ENCODE results near the gene ABLIM2.

Gene ABLIM2

DNA sequence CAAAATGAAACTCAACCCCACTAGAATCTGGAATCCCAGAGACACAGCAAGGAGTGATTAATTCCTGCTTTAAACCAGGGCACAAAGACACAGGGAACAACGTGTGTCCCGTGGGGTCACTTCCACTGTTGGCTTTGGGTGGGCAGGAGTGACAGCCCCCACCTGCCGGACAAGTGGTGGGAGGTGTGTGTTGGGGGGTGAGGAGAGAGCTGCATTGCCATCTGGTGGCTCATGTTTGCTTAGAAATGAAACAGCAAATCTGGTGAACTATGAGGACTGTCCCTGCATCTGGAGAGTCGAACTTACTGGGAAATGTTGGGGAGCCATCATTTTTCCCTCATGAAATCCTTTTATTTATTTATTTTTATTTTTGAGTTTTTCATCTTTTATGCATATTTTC lies 143.1 kb downstream of the ABLIM2 start:
- TF ChIP-seq, protein P1, sequence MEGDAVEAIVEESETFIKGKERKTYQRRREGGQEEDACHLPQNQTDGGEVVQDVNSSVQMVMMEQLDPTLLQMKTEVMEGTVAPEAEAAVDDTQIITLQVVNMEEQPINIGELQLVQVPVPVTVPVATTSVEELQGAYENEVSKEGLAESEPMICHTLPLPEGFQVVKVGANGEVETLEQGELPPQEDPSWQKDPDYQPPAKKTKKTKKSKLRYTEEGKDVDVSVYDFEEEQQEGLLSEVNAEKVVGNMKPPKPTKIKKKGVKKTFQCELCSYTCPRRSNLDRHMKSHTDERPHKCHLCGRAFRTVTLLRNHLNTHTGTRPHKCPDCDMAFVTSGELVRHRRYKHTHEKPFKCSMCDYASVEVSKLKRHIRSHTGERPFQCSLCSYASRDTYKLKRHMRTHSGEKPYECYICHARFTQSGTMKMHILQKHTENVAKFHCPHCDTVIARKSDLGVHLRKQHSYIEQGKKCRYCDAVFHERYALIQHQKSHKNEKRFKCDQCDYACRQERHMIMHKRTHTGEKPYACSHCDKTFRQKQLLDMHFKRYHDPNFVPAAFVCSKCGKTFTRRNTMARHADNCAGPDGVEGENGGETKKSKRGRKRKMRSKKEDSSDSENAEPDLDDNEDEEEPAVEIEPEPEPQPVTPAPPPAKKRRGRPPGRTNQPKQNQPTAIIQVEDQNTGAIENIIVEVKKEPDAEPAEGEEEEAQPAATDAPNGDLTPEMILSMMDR (IDR thresholded peaks at IDR 0.05; ENCODE audit: low read depth, low read length): peak; percentile 26
- no peak for DNase-seq (ENCODE audit: extremely low read depth, low read depth)

DNA sequence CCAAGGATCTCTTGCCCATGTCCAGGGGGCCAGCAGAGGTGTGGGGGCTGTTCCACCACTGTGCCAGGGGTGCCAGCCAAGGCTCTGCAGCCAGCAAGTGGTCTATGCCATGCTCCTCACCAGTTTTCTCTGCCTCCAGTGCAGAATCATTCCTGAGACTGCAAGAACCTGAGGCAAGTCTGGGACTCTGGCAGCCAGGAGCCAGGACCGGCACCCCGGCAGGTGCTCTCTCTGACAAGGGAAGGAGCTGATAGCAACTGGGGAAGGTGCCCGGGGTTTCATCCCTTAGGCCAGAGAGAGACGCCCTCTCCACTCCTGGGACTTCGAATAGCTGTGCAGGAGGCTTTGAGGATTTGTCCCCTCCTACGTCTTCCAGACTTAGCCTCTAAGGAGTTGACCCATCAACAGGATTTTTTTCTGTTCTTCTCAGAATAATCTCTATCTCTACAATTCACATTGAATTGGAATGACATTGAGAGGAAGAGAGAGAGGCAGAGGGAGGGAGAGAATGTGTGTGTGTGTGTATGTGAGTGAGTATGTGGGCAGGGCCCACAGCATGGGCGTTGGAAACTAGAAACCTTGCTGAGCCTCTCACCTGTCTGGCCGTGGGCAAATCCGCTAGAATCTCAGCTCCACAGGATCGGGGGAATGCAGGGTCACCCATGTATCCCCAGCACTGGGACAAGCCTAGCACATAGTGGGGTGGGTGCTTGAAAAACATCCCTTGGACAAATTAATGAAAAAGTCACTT lies 144.5 kb downstream of the ABLIM2 start:
- TF ChIP-seq, protein P1 (IDR thresholded peaks at IDR 0.05; ENCODE audit: low read depth, low read length): no peak
- DNase-seq (ENCODE audit: extremely low read depth, low read depth): no peak

DNA sequence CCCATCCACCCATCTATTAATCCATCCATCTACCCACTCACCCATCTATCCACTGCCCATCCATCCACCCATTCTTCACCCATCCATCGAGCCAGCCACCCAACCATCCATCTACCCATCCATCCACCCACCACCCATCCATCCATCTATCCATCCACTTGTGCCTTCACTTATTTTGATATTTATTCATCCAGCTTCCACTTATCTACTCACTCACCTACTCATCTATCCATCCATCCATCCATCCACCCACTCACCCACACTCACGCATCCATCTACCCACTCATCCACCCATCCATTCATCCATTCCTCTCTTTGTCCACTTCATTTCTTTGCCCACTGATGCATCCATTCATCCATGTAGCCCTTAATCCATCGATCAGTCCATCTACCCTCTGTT lies 146.1 kb downstream of the ABLIM2 start:
- TF ChIP-seq, protein P1 (IDR thresholded peaks at IDR 0.05; ENCODE audit: low read depth, low read length): no peak
- DNase-seq (ENCODE audit: extremely low read depth, low read depth): no peak

DNA sequence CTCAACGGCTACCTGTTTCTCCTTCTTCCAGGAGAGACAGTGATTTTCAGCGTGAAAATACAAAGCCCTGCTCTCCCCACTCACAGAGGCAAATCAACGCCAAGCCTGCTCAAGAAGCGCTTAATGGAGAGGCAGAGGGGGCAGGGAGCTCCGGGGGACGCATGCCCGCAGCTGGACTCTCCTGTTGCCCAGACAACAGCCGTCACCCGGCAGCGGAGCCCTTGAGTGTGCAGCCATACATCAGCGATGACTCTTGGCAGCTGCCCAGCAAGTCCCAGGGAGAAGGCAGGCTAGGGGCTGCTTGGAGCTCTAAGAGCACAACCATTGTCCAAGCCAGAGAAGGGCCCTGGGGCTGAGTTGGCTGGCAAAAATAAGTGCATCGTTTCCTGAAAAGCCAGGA lies 148.0 kb downstream of the ABLIM2 start:
- TF ChIP-seq, protein P1 (IDR thresholded peaks at IDR 0.05; ENCODE audit: low read depth, low read length): no peak
- no peak for DNase-seq (ENCODE audit: extremely low read depth, low read depth)

DNA sequence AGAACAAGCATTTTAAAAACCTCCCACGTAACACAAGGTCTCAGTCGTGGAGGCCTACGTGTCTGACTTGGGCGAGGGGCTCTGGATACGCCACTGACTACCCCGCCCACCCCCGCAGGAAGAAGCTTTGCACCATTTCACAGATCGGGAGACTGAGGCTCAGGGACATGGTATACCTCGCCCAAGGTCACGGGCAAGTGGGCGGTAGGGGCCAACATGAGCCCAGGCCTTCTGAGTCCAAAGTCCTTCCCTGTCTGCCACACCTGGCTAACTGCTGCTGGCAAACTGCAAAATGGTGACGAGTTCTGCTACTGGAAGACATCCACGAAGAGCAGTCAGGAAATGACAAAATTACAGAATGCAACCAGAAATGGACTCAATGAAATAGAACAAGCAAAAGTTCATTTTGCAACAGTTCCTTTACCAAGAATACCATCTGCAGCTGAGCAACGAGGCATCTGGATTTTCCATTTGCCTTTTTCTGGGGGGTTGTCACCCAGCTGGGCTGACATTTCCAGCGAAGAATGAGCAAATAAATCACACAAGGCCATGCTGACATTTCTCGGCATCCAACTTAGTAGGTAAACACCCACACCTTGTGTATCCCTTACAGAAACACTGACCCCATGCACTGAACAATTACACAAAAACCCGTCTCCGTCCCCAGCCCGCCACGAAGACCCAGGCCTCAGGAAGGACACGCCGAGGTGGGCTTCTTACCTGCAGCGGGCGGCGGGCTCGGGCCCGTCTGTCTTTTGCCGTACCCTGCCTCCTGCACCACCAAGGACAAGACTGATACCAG lies 148.7 kb downstream of the ABLIM2 start:
- TF ChIP-seq, protein P1 (IDR thresholded peaks at IDR 0.05; ENCODE audit: low read depth, low read length): no peak
- DNase-seq (ENCODE audit: extremely low read depth, low read depth): no peak

DNA sequence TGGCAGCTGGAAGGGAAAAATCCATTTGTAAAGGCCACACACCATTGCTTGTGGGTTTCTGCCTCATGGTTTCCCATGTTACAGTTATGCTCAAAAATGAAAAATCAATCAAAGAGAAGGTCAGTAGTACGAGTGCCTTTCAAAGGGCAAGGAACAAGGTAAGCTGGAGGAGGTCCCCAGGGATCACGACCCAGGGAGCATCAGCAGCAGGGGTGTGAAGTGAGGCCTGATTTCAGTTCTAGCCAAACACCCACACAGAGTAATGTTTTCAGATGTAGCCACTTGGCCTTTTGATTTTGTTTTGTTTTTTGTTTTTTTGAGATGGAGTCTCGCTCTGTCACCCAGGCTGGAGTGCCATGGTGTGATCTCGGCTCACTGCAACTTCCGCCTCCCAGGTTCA lies 149.5 kb downstream of the ABLIM2 start:
- no peak for DNase-seq (ENCODE audit: extremely low read depth, low read depth)
- TF ChIP-seq, protein P1 (IDR thresholded peaks at IDR 0.05; ENCODE audit: low read depth, low read length): no peak

DNA sequence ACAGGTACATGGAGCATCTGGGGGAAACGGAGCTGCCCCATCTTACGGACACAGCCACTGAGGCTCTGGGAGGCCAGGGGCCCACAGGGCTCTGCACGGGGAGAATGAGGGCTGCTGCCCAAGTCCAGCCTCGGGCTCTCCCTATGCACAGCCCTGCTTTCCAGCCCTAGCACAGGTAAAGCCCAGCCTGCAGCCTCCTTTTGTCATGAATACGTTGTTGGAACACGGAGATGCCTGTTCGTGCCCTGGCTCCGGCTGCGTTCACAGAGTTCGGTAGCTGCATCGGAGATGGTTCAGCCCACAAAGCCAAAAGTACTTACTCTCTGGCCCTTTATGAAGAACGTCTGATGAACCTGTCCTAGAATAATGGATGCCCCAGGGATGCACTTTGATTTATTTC lies 150.2 kb downstream of the ABLIM2 start:
- TF ChIP-seq, protein P1 (IDR thresholded peaks at IDR 0.05; ENCODE audit: low read depth, low read length): no peak
- no peak for DNase-seq (ENCODE audit: extremely low read depth, low read depth)

Measured in AG09319 (cell line).